ENCODE measurements around the gene ADAMTS12.
A peak's percentile ranks its signal among the peaks of the same experiment; 100 is the strongest.
"Not testable (repeated sequence)": the region's sequence is repeated elsewhere in the genome, so short reads cannot be mapped to it uniquely, and the experiment has no call there.

ADAMTS12 gene

GRCh38 chr5:33515366-33515765, 376.4 kb downstream of the ADAMTS12 start:
- DNase-seq: not testable (repeated sequence)

GRCh38 chr5:33513462-33514185, 378.2 kb downstream of the ADAMTS12 start:
- DNase-seq: no peak

- DNase-seq: no peak
Measured at GRCh38 chr5:33509036-33509435, 382.8 kb downstream of the ADAMTS12 start.

GRCh38 chr5:33507426-33507825, 384.4 kb downstream of the ADAMTS12 start:
- DNase-seq: no peak

GRCh38 chr5:33504570-33504969, 387.2 kb downstream of the ADAMTS12 start:
- no peak for DNase-seq

- no peak for DNase-seq
Measured at GRCh38 chr5:33501899-33502298, 389.9 kb downstream of the ADAMTS12 start.

GRCh38 chr5:33501260-33501659, 390.5 kb downstream of the ADAMTS12 start:
- DNase-seq: no peak

- no peak for DNase-seq
Measured at GRCh38 chr5:33494466-33494865, 397.3 kb downstream of the ADAMTS12 start.

GRCh38 chr5:33491941-33492340, 399.8 kb downstream of the ADAMTS12 start:
- DNase-seq: no peak

GRCh38 chr5:33490071-33490665, 401.6 kb downstream of the ADAMTS12 start:
- DNase-seq: no peak

- DNase-seq: no peak
Measured at GRCh38 chr5:33489481-33490067, 402.2 kb downstream of the ADAMTS12 start.

- DNase-seq: no peak
Measured at GRCh38 chr5:33488558-33489355, 403.0 kb downstream of the ADAMTS12 start.

- no peak for DNase-seq
Measured at GRCh38 chr5:33487236-33487635, 404.6 kb downstream of the ADAMTS12 start.

- DNase-seq: no peak
Measured at GRCh38 chr5:33482335-33482734, 409.5 kb downstream of the ADAMTS12 start.

GRCh38 chr5:33480876-33481275, 410.9 kb downstream of the ADAMTS12 start:
- DNase-seq: no peak

- DNase-seq: peak; percentile 74
Measured at GRCh38 chr5:33479311-33479710, 412.5 kb downstream of the ADAMTS12 start.

- DNase-seq: no peak
Measured at GRCh38 chr5:33477816-33478215, 414.0 kb downstream of the ADAMTS12 start.

GRCh38 chr5:33476992-33477391, 414.8 kb downstream of the ADAMTS12 start:
- no peak for DNase-seq

- DNase-seq: no peak
Measured at GRCh38 chr5:33475706-33476105, 416.1 kb downstream of the ADAMTS12 start.

- no peak for DNase-seq
Measured at GRCh38 chr5:33474931-33475499, 416.8 kb downstream of the ADAMTS12 start.

- no peak for DNase-seq
Measured at GRCh38 chr5:33474004-33474403, 417.8 kb downstream of the ADAMTS12 start.

Data from NCI-H226 (cell line).